Inferior parietal cortex (tissue), 1 donor: Measurements from ENCODE around the gene CA5A.
"Not testable (repeated sequence)": the region's sequence is repeated elsewhere in the genome, so short reads cannot be mapped to it uniquely, and the experiment has no call there.

Experiments used
- DNase-seq: peaks from one replicate; pipeline ENCODE4 v3.0.0-alpha.2; 2016; ENCODE audit errors: extremely low spot score

CA5A gene

GRCh38 chr16:87896176-87896890 is 40.0 kb downstream of the CA5A start:
- DNase-seq: not testable (repeated sequence)

- peak; percentile 41 for DNase-seq
Measured at GRCh38 chr16:87895641-87896141, 40.6 kb downstream of the CA5A start.

DNA sequence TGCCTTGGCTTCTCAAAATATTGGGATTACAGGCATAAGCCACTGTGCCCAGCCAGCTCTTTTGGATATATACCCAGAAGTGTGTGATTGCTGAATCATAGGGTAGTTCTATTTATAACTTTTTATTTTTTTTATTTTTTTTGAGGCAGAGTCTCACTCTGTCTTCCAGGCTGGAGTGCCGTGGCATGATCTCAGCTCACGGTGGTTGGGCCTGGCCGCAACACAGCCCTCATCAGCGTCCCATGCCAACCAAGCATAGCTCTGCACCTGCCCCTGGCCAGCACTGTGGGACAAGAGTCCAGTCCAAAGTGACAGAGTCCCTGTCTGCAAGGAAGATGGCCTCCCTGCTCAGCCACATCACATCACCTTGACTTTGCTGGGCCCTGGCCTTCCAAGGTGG is 42.3 kb downstream of the CA5A start:
- DNase-seq: not testable (repeated sequence)

DNA sequence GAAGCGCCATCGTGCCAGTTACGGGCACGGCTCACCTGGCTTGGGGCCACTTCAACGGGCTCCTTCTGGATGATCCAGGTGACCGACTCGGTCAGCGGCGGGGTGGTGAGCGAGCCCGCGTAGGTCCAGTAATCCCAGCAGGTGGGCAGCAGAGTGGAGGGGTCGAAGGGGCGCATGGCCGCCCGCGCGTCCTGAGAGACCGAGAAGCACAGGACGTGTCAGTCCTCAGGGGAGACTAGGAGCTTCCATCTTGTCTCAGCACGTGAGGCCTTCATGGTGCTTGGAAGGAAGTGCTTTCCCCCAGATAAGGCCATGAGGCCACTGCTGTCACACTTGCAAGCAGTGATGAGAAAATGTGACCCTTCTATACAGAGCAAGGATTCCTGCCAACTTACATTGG is 44.6 kb downstream of the CA5A start:
- DNase-seq: no peak

DNA sequence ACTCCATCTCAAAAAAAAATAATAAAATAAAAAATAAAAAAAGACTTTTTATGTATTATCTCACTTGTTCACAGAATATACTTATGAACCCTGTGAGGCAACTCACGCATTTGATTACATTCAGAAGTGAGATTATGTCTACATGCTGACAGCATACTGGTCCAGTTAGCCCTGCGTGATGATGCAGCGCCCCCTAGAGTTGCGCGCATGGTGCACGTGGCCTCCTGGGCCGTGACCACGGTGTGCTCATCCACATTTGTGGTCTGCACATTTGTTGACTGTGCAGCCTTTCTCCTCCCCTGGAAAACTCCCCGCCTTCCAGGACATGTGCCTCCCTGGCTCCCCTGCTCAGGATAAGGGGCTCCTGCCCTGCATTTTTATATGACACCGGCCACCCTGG is 46.6 kb downstream of the CA5A start:
- not testable (repeated sequence) for DNase-seq

GRCh38 chr16:87888346-87888745 is 48.0 kb downstream of the CA5A start:
- DNase-seq: not testable (repeated sequence)

- DNase-seq: not testable (repeated sequence)
Measured at GRCh38 chr16:87887931-87888330, 48.4 kb downstream of the CA5A start.

DNA sequence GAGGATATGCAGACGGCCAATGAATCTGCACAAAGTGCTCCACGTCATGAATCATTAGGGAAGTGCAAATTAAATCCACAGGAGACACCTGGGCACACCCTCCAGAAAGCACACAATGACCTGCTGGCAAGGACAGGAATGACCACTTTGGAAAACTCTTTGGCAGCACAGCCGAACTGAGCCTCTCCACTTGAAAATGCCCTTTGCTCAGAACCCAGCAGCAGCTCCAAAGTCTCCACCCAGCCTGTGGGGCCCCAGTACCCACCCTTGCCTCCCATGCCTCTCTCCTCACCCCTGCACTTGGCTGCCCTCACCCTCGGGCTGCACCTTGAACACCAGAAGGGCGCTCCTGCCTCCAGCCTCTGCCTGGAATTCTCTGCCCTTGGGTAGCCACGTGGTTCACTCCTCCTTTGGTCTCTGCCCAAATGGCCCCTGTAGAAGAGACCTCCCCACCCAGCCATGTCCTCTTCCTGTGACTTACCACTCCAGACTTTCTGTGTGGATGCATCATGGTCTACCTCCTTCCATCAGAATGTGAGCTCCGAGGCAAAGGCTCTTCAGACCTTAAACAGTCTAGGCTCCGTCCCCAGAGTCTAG is 50.9 kb downstream of the CA5A start:
- not testable (repeated sequence) for DNase-seq

DNA sequence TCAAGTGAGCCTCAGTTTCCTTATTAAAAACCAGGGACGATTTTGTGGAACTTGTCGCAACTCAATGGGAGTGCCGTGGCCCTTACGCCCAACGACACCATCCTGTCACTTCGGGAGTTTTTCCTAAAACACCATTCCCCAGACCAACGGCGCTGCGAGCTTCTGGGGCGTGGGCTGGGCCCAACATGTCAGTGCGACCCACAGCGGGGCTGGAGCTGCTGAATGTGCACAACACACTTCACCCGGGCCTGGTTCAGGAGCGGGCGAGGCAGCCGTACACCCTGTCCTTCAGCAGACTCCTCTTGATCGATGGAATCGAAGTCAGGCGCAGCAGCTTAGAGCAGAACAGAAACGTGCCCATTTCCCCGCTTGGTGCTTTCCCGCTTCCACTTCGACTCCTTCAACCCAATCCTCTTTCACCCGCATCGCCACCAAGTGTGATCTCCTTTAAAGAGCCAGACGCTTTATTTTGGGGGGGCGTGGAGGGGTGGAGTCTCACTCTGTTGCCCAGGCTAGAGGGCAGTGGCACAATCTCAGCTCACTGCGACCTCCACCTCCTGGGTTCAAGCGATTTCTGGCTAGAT is 53.8 kb downstream of the CA5A start:
- DNase-seq: no peak

DNA sequence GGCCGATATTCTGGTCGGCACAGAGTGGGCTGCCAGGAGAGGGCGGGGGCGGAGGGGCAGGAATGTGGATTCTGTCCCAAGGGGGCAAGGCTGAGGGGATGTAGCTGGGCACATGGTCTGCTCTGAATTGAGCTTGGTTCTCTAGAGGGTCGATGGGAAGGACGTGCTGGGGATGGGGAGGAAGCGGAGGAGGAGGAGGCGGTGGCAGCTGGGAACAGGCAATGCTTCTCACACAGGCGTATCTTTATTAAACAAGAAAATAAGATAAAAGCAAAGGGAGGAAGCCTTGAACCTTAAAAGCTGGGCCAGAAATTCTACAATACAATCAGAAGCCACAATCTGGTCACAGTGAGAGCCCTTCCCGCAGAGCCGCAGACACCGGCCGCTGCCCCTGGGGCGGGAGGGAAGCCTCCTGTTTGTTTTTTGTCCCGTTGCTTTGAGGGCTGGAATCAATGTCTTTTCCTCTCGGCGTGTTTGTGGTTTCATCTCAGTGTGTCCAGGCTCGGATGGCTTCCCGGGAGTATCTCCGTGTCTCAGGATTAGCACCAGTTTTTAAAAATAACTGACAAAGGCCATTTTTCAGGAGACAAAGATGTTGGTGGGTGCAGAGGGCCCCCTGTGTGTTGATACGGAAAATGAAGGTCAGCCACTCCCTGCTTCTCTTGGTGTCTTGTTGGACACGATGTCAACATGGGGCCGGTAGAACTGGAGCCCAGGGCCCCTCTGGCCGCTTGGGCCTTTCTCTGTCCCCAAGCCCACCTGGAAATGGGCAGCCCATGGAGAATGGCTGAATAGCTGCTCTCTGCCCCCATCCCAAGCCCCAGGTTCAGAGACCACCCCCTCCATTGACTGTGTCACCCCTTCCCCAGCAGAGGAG is 54.8 kb downstream of the CA5A start:
- DNase-seq: no peak

- no peak for DNase-seq
Measured at GRCh38 chr16:87880117-87880696, 56.1 kb downstream of the CA5A start.

- not testable (repeated sequence) for DNase-seq
Measured at GRCh38 chr16:87879411-87880013, 56.8 kb downstream of the CA5A start.

- DNase-seq: no peak
Measured at GRCh38 chr16:87878704-87879103, 57.6 kb downstream of the CA5A start.

DNA sequence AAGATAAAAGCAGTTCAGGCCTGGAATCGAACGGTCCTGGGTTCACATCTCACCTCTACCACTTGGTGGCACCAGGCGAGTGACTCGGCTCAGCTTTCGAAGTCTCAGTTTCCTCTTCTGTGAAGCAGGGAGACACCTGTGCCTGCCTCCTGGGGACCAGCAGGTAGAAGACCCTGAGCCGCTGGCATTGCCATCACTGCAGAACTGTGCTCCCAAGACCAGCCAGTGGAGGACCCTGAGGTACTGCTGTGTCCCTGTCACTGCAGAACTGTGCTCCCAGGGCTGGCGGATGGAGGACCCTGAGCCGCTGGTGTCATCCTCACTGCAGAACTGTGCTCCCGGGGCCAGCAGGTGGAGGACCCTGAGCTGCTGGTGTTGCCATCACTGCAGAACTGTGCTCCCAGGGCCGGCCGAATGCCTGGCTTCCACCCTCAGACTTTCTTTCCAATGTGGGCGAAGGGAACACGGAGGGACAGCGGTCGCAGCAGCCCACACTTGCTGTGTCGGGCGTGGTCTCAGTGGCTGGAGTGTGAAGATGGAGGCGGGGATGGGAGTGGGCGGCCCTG is 58.3 kb downstream of the CA5A start:
- no peak for DNase-seq

GRCh38 chr16:87874639-87875427 is 61.5 kb downstream of the CA5A start:
- no peak for DNase-seq

- not testable (repeated sequence) for DNase-seq
Measured at GRCh38 chr16:87870418-87871291, 65.7 kb downstream of the CA5A start.

GRCh38 chr16:87869879-87870417 is 66.4 kb downstream of the CA5A start:
- DNase-seq: not testable (repeated sequence)

DNA sequence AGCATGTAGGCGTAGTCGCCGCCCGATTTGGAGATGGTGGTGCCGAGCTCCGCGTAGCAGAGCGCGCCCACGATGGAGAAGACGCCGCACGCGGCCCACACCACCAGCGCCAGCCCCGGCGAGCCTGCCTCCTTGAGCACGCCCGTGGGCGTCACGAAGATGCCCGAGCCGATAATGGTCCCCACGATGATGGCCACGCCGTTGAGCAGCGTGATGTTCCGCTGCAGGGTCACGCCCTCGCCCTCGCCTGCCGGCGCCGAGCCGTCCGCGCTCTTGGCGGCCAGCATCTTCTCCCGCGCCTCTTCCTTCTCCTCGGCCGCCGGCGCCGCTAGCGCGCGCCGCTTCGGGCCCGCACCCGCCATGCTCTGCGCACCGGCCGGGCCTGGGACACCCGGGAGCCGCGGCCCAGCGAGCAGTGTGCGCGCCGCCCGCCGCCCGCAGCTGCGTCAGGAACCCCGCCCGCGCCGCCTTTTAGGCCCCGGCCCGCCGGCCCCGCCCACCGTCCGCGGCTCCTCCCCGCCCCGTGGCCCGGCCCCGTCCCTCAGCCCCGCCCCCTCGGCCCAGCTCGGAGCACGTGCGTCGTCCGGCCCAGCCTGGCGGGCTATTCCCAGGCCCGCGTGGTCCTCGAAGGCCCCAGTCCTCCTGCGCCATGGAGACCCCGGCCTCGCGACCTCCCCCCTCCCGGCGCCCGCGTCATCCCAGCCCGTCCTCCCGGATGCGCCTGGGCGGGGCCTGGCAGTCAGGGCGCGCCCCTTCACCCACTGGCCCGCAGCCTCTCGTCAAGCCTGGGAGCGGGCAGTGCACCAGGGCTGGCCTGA is 67.1 kb downstream of the CA5A start, which contains the start of gene SLC7A5:
SLC7A5 (minus strand) TSS at position 447 of the 818 bp plus-strand sequence; CDS start at position 362, 85 bp downstream.
- DNase-seq: not testable (repeated sequence)
